HEK293T (cell line): ENCODE measurements around the gene KIF26B.

ENCODE experiments used
- BHLHE40 ChIP-seq: fragments of 450-650 bp; IDR thresholded peaks from 2 replicates; pipeline ENCODE4 v1.6.1; 2016; ENCODE audit warnings: mild to moderate bottlenecking, moderate library complexity, borderline replicate concordance
- CTBP1 ChIP-seq: fragments of 450-650 bp; IDR thresholded peaks from 2 replicates; pipeline ENCODE4 v1.6.1; 2016; ENCODE audit warnings: borderline replicate concordance
- ELF4 ChIP-seq: fragments of 450-650 bp; IDR thresholded peaks from 2 replicates; pipeline ENCODE4 v1.6.1; 2017; ENCODE audit warnings: antibody characterized with exemption
- FOXA1 ChIP-seq: fragments of 450-650 bp; IDR thresholded peaks from 2 replicates; pipeline ENCODE4 v1.6.1; 2016; ENCODE audit warnings: mild to moderate bottlenecking
- FOXK2 ChIP-seq: fragments of 450-650 bp; IDR thresholded peaks from 2 replicates; pipeline ENCODE4 v1.6.1; 2016; ENCODE audit warnings: mild to moderate bottlenecking
- L3MBTL2 ChIP-seq: fragments of 450-650 bp; conservative IDR thresholded peaks from 2 replicates; pipeline ENCODE4 v1.6.1; 2016; ENCODE audit warnings: mild to moderate bottlenecking
- LEF1 ChIP-seq: fragments of 450-650 bp; IDR thresholded peaks from 2 replicates; pipeline ENCODE4 v1.6.1; 2017; ENCODE audit warnings: mild to moderate bottlenecking, borderline replicate concordance
- SP1 ChIP-seq: fragments of 450-650 bp; IDR thresholded peaks from 2 replicates; pipeline ENCODE4 v1.6.1; 2017

DNA sequence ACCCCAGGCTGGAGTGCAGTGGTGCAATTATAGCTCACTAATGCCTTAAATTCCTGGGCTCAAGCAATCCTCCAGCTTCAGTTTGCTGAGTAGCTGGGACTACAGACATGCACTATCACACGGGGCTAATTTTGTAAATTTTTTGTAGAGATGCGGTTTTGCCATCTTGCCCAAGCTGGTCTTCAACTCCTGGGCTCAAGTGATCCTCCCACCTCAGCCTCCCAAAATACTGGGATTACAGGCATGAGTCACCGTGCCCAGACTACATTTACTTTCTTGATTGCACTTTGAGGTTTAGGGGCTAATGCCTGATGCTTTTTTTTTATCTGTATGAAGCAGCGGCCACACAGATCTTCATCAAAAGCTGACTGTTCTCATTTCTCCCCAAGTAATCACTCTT lies 124.6 kb downstream of the KIF26B start:
- TF ChIP-seq CTBP1 (no peak), FOXA1 (no peak), BHLHE40 (no peak), L3MBTL2 (no peak), LEF1 (no peak), SP1 (no peak), ELF4 (no peak), FOXK2 (no peak)
